Endothelial cell (in vitro differentiated cells): ENCODE results near the gene TMEM45A. TPM values are rescaled to one million over a fixed set of nuclear protein-coding genes. Genes with fewer than 3 reads are reported as not detected.

Experiments used
- DNase-seq: peaks from one replicate; pipeline ENCODE4 v3.0.0; 2021; ENCODE audit warnings: low spot score
- H3K27ac Mint-ChIP-seq: one replicate; pipeline ENCODE4 v1.8.0; 2021; ENCODE audit warnings: mixed read lengths, inconsistent platforms; ENCODE audit not compliant: unreplicated experiment
- H3K27me3 Mint-ChIP-seq: one replicate; pipeline ENCODE4 v1.8.0; 2021; ENCODE audit warnings: mild to moderate bottlenecking, moderate library complexity, mixed read lengths, inconsistent platforms; ENCODE audit not compliant: unreplicated experiment
- H3K36me3 Mint-ChIP-seq: one replicate; pipeline ENCODE4 v1.8.0; 2021; ENCODE audit warnings: mild to moderate bottlenecking, low read depth, mixed read lengths, inconsistent platforms; ENCODE audit not compliant: unreplicated experiment
- H3K4me1 Mint-ChIP-seq: one replicate; pipeline ENCODE4 v1.8.0; 2021; ENCODE audit warnings: mild to moderate bottlenecking, mixed read lengths, inconsistent platforms; ENCODE audit not compliant: unreplicated experiment
- H3K4me3 Mint-ChIP-seq: one replicate; pipeline ENCODE4 v1.8.0; 2021; ENCODE audit warnings: mild to moderate bottlenecking, mixed read lengths, inconsistent platforms; ENCODE audit not compliant: unreplicated experiment
- H3K9me3 Mint-ChIP-seq: one replicate; pipeline ENCODE4 v1.8.0; 2021; ENCODE audit warnings: mixed read lengths, inconsistent platforms; ENCODE audit not compliant: unreplicated experiment
- total RNA-seq: library from RNA; stranded (reverse); fragmentation: NEBNext Ultra II Directional; extraction: Animal tissue kit (Norgen Biotek cat#: 25700); gene quantifications from one replicate; pipeline ENCODE4 v1.2.1, GENCODE V29; 2021; ENCODE audit not compliant: unreplicated experiment
- TF ChIP-seq, protein P1 (sequence below): fragments of 200-600 bp; sonication (generic); IDR thresholded peaks from one replicate; pipeline ENCODE4 v1.5.0; 2021; ENCODE audit warnings: antibody characterized with exemption; ENCODE audit not compliant: unreplicated experiment

TMEM45A gene
- total RNA-seq, 1 donor from 2014 or later: 7.6 TPM

- no peak overlapping the region for H3K4me3 Mint-ChIP-seq
- H3K27ac Mint-ChIP-seq: no peak overlapping the region
- H3K27me3 Mint-ChIP-seq: no peaks in the 10 kb centered on the region
- DNase-seq: no peak
- no peaks in the 10 kb centered on the region for H3K36me3 Mint-ChIP-seq
- H3K9me3 Mint-ChIP-seq: no peaks in the 10 kb centered on the region
- no peaks in the 10 kb centered on the region for H3K4me1 Mint-ChIP-seq
- TF ChIP-seq, protein P1, sequence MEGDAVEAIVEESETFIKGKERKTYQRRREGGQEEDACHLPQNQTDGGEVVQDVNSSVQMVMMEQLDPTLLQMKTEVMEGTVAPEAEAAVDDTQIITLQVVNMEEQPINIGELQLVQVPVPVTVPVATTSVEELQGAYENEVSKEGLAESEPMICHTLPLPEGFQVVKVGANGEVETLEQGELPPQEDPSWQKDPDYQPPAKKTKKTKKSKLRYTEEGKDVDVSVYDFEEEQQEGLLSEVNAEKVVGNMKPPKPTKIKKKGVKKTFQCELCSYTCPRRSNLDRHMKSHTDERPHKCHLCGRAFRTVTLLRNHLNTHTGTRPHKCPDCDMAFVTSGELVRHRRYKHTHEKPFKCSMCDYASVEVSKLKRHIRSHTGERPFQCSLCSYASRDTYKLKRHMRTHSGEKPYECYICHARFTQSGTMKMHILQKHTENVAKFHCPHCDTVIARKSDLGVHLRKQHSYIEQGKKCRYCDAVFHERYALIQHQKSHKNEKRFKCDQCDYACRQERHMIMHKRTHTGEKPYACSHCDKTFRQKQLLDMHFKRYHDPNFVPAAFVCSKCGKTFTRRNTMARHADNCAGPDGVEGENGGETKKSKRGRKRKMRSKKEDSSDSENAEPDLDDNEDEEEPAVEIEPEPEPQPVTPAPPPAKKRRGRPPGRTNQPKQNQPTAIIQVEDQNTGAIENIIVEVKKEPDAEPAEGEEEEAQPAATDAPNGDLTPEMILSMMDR: no peak
Observed at GRCh38 chr3:100545371-100545770, 53.0 kb downstream of the TMEM45A start.

- H3K27ac Mint-ChIP-seq: no peak overlapping the region
- TF ChIP-seq, protein P1: no peak
- H3K9me3 Mint-ChIP-seq: no peaks in the 10 kb centered on the region
- no peaks in the 10 kb centered on the region for H3K36me3 Mint-ChIP-seq
- H3K27me3 Mint-ChIP-seq: no peaks in the 10 kb centered on the region
- no peak overlapping the region for H3K4me3 Mint-ChIP-seq
- no peaks in the 10 kb centered on the region for H3K4me1 Mint-ChIP-seq
- no peak for DNase-seq
Observed at GRCh38 chr3:100546020-100546744, 53.8 kb downstream of the TMEM45A start.

DNA sequence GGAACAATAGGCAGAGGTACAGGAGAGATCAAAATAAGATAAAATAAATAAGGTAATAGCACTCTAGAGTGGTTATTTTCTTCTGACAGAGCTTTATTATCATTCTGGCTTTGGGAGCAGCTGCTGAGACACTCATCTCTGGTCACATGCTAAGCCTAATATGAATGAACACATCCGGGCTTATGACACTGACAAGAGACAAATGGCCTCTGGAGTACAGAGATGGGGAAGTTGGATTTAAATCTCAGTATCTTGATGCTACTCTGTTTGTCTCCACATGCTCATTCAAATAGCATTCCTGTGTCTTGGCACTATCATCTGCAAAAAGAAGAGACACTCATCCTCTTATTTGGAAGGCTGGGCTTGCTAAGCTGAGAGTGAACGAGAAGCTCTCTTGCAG lies 55.6 kb downstream of the TMEM45A start:
- Mint-ChIP-seq H3K4me3 (no peak overlapping the region), H3K27me3 (no peaks in the 10 kb centered on the region), H3K36me3 (no peaks in the 10 kb centered on the region), H3K4me1 (no peaks in the 10 kb centered on the region), H3K9me3 (no peaks in the 10 kb centered on the region), H3K27ac (no peak overlapping the region)
- TF ChIP-seq, protein P1: no peak
- no peak for DNase-seq

- H3K4me3 Mint-ChIP-seq: no peak overlapping the region
- no peaks in the 10 kb centered on the region for H3K27me3 Mint-ChIP-seq
- no peaks in the 10 kb centered on the region for H3K9me3 Mint-ChIP-seq
- no peaks in the 10 kb centered on the region for H3K4me1 Mint-ChIP-seq
- TF ChIP-seq, protein P1: no peak
- H3K27ac Mint-ChIP-seq: no peak overlapping the region
- no peaks in the 10 kb centered on the region for H3K36me3 Mint-ChIP-seq
- no peak for DNase-seq
Observed at GRCh38 chr3:100553618-100554372, 61.4 kb downstream of the TMEM45A start.

DNA sequence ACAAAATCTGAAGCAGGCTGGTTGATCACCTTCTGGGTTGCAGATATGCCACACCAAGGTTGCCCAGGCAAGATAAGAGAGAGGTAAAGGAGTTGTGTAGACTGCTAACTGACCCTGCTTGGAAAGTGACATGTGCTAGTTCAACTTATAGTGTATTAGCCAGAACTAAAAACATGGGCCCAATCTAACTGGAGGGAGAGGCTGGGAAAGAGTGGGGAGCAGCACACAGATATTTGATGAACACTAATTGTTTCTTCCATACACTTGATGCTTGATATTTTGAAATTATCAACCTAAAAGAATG lies 61.9 kb downstream of the TMEM45A start:
- no peak overlapping the region for H3K4me3 Mint-ChIP-seq

More for the DNA sequence above, 61.9 kb downstream of the TMEM45A start:
- no peaks in the 10 kb centered on the region for H3K4me1 Mint-ChIP-seq
- no peaks in the 10 kb centered on the region for H3K9me3 Mint-ChIP-seq
- DNase-seq: no peak
- no peaks in the 10 kb centered on the region for H3K27me3 Mint-ChIP-seq
- no peak overlapping the region for H3K27ac Mint-ChIP-seq
- no peaks in the 10 kb centered on the region for H3K36me3 Mint-ChIP-seq
- TF ChIP-seq, protein P1: no peak
